GM12878 (cell line): Measurements from ENCODE around the gene FAM98C. TPM values are rescaled to one million over a fixed set of nuclear protein-coding genes. Genes with fewer than 3 reads are reported as not detected.

Experiments
- FOS ChIP-seq: IDR thresholded peaks from 3 replicates; pipeline ENCODE4 v1.6.1; 2011; ENCODE audit warnings: borderline replicate concordance; ENCODE audit not compliant: insufficient read length; ENCODE audit errors: extremely low read depth
- MEF2A ChIP-seq: IDR thresholded peaks from 2 replicates; pipeline ENCODE4 v1.6.1; 2011; ENCODE audit warnings: low read depth, mild to moderate bottlenecking, low read length, moderate library complexity; ENCODE audit not compliant: insufficient read depth
- MYC ChIP-seq: IDR thresholded peaks from 2 replicates; pipeline ENCODE4 v1.6.1; 2011; ENCODE audit warnings: mild to moderate bottlenecking, low read length, moderate library complexity, inconsistent platforms; ENCODE audit not compliant: insufficient read depth, insufficient replicate concordance, insufficient read length, severe bottlenecking
- SMARCA5 ChIP-seq: fragments of 450-650 bp; IDR thresholded peaks from 2 replicates; pipeline ENCODE4 v1.6.1; 2017; ENCODE audit warnings: mild to moderate bottlenecking
- SP1 ChIP-seq: IDR thresholded peaks from one replicate; pipeline ENCODE4 v1.6.1; 2011; ENCODE audit warnings: low read depth, low read length
- SREBF1 ChIP-seq: IDR thresholded peaks from 2 replicates; pipeline ENCODE4 v1.6.1; 2012; ENCODE audit warnings: mild to moderate bottlenecking, low read length
- STAT3 ChIP-seq: IDR thresholded peaks from 2 replicates; pipeline ENCODE4 v1.6.1; 2011; ENCODE audit warnings: low read depth, low read length, improper control_type of control experiment
- TAF1 ChIP-seq: IDR thresholded peaks from 2 replicates; pipeline ENCODE4 v1.6.1; 2011; ENCODE audit warnings: mild to moderate bottlenecking, low read depth, low read length, borderline replicate concordance
- YY1 ChIP-seq: IDR thresholded peaks from 2 replicates; pipeline ENCODE4 v1.6.1; 2011; ENCODE audit warnings: low read depth, mild to moderate bottlenecking, low read length
- ZNF24 ChIP-seq: fragments of 450-650 bp; IDR thresholded peaks from 2 replicates; pipeline ENCODE4 v1.6.1; 2017; ENCODE audit warnings: antibody characterized with exemption, mild to moderate bottlenecking
- polyA plus RNA-seq, 11 experiments: library from polyadenylated mRNA; depleted of rRNA in 4 of 11; unstranded in 6 of 11; stranded (reverse) in 5 of 11; fragments of >200 nt; fragmentation: Nextera tagmentation in 4 of 11; fragmentation: Illumina TruSeq in 1 of 11; extraction: Ambion mirVana in 4 of 11; extraction: Trizol in 1 of 11; gene quantifications; 1 replicate in 1 of 11; 2 replicates in 10 of 11; pipeline versions ENCODE4 v1.2.1 to v1.2.3, GENCODE V29; 2011 to 2016; ENCODE audit warnings: inconsistent platforms in 2 of 11, missing spikeins in 2 of 11, low read depth in 1 of 11
- total RNA-seq, 4 experiments: library from RNA; depleted of rRNA in 3 of 4; stranded (reverse); fragments of >200 nt in 3 of 4; fragmentation: Illumina TruSeq in 1 of 4; extraction: Trizol in 1 of 4; gene quantifications; 2 replicates each; pipeline versions ENCODE4 v1.2.1 to v1.2.3, GENCODE V29; 2013 to 2021
- TF ChIP-seq, protein P1 (sequence below): fragments of 450-650 bp; IDR thresholded peaks from 2 replicates; pipeline ENCODE4 v1.6.1; 2016; ENCODE audit warnings: mild to moderate bottlenecking

Gene FAM98C
- total and polyA plus RNA-seq, 10 of the 15 experiments (the other 5 are each of a cell fraction or from before 2014, with no cell fraction given), result 1.4 to 17.2 (median 9.5) TPM

GRCh38 chr19:38402967-38403674, at the start of gene FAM98C (continued):
- TF ChIP-seq TAF1 (0 out of 2 replicates have a peak, but pooled peaks have one; percentile 46), SREBF1 (0 out of 2 replicates have a peak, but pooled peaks have one; percentile 23), SP1 (peak; percentile 97), STAT3 (no peak), MYC (peak; percentile 36), FOS (peak; percentile 45), YY1 (peak; percentile 54; the same call in 1 of the 2 replicates), ZNF24 (no peak), SMARCA5 (peak; percentile 76), MEF2A (no peak)
- TF ChIP-seq, protein P1, sequence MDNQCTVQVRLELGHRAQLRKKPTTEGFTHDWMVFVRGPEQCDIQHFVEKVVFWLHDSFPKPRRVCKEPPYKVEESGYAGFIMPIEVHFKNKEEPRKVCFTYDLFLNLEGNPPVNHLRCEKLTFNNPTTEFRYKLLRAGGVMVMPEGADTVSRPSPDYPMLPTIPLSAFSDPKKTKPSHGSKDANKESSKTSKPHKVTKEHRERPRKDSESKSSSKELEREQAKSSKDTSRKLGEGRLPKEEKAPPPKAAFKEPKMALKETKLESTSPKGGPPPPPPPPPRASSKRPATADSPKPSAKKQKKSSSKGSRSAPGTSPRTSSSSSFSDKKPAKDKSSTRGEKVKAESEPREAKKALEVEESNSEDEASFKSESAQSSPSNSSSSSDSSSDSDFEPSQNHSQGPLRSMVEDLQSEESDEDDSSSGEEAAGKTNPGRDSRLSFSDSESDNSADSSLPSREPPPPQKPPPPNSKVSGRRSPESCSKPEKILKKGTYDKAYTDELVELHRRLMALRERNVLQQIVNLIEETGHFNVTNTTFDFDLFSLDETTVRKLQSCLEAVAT, result no peak
- TF ChIP-seq, all 136 proteins: peak for 48
